GM12874 (cell line): ENCODE results near the gene MAEA.

Source experiments
- TF ChIP-seq, protein P1 (sequence below): IDR thresholded peaks from 2 replicates; pipeline ENCODE4 v1.5.1; 2011; ENCODE audit warnings: low read depth, mild to moderate bottlenecking, control low read depth, low read length, moderate library complexity; ENCODE audit not compliant: insufficient read depth

Gene MAEA

DNA sequence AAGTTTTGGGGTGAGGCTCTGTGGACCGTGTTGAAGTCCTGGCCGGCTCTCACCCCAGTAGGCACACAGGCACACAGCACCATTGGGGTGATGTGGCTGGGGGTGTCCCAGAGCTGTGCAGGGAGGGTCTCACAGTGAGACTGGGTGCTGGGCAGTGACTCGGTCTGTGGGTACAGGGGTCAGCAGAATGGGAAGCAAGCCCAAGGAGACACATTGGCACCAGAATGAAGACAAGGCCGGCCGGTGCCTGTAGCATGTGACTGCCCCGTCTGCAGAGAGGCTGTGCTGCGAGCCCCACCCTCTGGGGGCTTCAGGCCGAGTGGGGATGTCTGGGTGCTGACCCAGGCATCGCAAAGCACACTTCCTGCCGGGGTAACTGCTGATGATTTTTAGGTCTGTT is 5.2 kb downstream of the MAEA start:
- TF ChIP-seq, protein P1, sequence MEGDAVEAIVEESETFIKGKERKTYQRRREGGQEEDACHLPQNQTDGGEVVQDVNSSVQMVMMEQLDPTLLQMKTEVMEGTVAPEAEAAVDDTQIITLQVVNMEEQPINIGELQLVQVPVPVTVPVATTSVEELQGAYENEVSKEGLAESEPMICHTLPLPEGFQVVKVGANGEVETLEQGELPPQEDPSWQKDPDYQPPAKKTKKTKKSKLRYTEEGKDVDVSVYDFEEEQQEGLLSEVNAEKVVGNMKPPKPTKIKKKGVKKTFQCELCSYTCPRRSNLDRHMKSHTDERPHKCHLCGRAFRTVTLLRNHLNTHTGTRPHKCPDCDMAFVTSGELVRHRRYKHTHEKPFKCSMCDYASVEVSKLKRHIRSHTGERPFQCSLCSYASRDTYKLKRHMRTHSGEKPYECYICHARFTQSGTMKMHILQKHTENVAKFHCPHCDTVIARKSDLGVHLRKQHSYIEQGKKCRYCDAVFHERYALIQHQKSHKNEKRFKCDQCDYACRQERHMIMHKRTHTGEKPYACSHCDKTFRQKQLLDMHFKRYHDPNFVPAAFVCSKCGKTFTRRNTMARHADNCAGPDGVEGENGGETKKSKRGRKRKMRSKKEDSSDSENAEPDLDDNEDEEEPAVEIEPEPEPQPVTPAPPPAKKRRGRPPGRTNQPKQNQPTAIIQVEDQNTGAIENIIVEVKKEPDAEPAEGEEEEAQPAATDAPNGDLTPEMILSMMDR, result no peak

DNA sequence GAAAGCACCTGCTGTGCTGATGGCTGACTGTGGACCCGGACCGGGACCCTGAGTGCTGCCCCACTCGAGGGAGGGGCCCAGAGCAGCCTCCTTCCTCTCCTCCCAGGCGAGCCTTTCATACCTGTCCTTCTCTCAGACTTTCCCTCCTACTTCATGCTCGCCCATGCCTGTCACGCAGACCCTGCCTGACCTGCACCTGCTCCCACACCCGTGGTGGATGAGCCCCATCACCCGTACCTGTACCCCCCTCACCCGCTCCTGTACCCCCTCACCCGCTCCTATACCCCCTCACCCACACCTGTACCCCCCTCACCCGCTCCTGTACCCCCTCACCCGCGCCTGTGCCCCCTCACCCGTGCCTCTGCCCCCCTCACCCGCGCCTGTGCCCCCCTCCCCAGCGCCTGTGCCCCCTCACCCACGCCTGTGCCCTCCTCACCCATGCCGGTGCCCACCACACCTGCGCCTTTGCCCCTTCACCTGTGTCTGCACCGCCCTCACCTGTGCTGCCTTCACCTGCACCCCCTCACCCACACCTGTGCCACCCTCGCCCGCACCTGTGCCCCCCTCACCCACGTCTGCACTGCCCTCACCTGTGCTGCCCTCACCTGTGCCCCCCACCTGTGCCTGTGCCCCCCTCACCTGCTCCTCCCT is 5.8 kb downstream of the MAEA start:
- TF ChIP-seq, protein P1, result no peak

DNA sequence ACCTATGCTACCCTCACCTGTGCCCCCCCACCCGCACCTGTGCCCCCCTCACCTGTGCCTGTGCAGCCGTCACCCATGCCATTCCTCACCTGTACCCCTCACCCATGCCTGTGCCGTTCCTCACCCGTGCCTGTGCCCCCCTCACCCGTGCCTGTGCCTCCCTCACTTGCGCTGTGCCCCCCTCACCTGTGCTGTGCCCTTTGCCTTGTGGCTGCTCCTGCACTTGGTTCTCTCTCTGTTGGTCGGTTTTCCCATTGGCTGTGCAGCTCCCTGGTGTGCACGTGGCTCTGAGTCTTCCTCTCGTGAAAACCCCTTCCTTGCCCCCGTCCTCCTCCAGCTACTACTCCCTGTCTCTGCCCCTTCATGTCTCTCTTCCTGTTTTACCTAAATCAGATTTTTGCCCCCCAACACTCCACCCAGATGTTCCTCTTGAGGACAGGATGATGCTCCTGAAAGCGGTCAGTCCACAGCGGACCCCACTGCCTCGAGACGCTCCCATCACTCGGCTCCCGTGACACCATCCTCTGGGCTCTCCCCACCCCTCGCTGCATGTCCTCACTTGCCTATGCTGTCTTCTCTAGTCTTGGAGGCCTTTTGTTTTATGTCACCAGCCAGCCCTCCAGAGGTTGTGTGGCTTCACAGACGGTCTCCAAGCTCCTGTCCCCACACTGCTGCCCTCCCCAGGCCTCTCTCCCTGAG is 6.8 kb downstream of the MAEA start:
- TF ChIP-seq, protein P1, result no peak

DNA sequence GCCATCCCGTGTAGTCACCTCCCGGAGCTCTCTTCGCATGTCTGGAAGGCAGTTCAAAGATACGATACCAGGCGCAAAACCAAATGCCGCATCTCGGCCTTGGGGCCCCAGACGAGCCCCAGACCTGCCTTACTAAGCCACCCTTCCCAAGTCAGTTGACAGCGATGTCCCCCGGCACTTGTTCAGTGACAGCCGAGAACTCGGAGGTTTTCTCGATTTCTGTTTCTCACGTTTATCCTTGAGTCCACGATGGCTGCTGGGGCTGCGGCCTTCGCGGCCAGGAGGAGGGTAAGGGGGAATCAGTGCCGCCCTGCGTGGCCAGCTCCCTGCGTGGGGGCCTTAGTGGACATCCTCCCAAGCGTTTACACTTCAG is 7.3 kb downstream of the MAEA start:
- TF ChIP-seq, protein P1, result no peak

DNA sequence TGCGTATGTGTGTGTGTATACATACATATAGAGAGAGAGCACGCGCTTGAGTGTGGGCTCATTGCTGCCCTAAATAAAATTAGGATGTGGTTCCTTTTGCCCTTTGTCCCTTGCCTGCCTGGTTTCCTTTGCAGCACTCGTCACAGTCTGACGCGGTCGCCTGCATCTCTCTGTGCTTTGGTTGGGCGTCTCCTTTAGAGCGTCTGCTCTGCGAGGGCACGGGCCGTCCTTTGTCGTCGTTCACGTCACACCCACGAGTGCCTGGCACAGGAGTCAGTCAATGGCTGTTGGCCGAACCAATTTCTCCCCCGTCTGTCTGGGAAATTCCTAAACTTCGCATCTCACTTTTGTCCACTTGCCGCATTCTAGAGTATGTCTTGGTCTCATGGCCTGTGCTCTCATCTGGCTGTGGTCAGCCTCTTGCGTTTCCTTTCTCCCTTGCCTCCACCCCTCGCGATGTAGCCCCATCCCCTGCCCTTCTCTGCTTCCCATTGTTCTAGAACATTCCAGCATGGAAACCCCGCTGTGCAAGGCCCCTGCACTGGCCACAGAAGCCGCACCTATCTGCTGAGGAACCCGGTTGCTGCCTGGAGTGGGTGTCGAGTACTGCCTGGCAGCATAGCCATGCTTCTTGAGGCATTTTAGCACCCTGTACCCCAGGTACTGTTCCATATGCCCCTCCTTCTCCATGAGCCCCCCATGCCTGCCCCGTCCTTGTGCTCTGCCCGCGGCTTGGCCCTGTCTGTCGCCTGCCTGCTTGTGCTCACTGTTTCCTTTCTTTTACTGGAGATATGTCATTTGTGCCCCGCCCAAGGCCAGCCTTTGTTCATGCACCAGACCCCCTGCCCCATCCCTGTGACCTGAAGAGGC is 8.0 kb downstream of the MAEA start:
- TF ChIP-seq, protein P1, result no peak

DNA sequence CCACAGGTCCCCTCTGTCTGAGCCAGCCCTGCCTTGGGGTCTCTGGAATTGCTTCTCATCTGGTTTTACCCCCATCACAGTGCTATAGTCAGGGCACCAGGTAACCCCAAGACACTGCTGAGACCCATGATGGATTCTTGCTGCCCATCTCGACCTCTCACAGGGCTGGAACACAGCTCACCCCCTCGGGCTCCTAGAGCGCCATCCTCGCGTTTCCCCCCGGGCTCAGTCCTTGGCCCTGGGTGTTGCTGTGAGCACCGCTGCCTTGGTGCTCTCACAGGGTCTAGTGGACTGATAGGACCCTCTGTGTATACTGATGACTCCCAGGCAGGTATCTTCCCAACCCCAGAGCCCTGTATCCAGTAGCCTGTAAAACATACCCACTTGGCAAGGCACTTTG is 8.8 kb downstream of the MAEA start:
- TF ChIP-seq, protein P1, result no peak

DNA sequence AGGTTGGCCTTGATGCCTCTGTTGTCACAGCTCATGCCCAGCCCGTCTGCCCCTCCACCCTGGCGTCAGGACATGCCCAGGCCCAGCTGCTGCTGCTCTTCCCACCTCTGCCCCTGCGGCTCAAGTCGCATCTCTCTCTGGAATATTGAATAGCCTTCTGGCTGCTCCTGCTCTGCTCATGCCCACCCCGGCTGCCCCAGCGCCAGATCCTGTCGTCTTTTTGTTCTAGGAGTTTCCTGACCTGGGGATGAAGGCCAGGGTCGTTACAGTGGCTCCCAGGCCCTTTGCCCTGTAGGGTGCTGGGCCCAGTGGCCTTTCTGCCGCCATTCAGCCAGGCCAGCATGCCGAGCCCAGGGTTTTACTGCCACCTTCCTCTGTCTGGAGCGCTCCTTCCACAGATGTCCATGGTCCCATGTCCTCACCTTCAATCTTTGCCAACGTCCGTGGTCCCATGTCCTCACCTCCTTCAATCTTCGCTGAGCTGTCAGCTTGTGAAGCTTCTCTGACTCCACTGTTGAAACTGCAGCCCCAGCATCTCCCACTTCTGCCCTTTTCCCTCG is 9.7 kb downstream of the MAEA start:
- TF ChIP-seq, protein P1, result no peak
